ENCODE results near the gene FGGY. TPM values are rescaled to one million over a fixed set of nuclear protein-coding genes. Genes with fewer than 3 reads are reported as not detected.

The FGGY gene
- total and polyA plus RNA-seq, 2 donors (not counting 3 experiments of a cell fraction or from before 2014, with no cell fraction given): 5.6 to 6.4 TPM

DNA sequence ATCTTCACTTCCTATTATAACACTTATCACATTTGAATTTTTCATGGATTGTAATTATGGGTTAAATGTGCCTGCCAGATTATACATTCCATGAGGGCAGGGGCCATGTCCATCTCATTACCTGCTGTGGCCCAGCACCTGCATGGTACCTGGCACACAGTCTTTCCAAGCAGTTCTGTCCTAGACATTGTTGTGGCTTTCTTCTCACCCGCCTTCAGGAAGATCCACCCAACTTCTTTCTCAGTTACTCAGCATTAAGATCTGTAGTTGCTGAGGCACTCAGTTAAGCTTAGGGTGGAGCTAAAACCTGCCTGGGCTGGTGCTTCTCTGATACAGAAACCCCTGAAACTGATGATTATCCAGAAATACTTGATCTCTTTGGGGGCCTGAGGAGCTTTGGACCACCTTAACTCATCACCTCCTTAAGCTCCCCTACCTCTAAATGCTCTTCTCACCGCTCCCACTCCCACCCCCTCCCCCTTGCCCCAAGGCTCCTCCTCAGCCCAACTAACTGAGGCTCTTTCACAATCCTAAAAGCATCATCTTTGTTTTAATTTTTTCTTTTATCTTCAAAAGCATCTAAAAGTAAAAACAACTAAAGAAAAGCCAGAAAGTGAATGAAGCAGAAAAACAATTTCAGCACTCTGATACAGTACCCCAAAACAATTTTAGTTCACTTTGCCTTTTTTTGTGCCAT lies 190.6 kb downstream of the FGGY start:
- FAIRE-seq: no peak
- Histone ChIP-seq H3K36me3 (ENCODE audit: control insufficient read depth in 2 of 2, extremely low read depth in 1 of 2, insufficient read depth in 2 of 2, low read length in 2 of 2) (no peaks in the 10 kb centered on the region), H3K9me1 (replicated peaks; ENCODE audit: control insufficient read depth, extremely low read depth, insufficient read depth, low read length) (no peaks in the 10 kb centered on the region), H3K9ac (replicated peaks; ENCODE audit: extremely low read depth, insufficient read depth, low read length) (no peak overlapping the region), H3K27ac (ENCODE audit: insufficient read depth, low read depth, low read length) (no peak overlapping the region), H3K9me3 (replicated peaks; ENCODE audit: control insufficient read depth, insufficient read depth, low read length) (no peaks in the 10 kb centered on the region), H3K4me1 (ENCODE audit: control insufficient read depth, extremely low read depth, insufficient read depth, low read length) (peaks cover 19% of the 10 kb centered on the region), H2AFZ (ENCODE audit: low read depth, low read length) (no peak overlapping the region), H4K20me1 (replicated peaks; ENCODE audit: control insufficient read depth, extremely low read depth, insufficient read depth, low read length) (no peaks in the 10 kb centered on the region), H3K27me3 (ENCODE audit: control insufficient read depth in 2 of 2, insufficient read depth in 2 of 2, low read length in 2 of 2) (no peaks in the 10 kb centered on the region), H3K4me3 (replicated peaks in 1 of 3; ENCODE audit: insufficient read depth in 1 of 3, low read depth in 1 of 3, low read length in 3 of 3) (no peak overlapping the region), H3K4me2 (ENCODE audit: insufficient read depth, low read length) (no peak overlapping the region), H3K79me2 (ENCODE audit: control insufficient read depth, insufficient read depth, low read length) (no peaks in the 10 kb centered on the region)
- ChIA-PET POLR2A (no interaction called here), CTCF (no interaction called here)
- dilution Hi-C loops (cut with MboI; ENCODE audit: extremely low pct_ligation_motif_present, low sequenced_read_pairs) (no loop called here), intact Hi-C loops (cut with micrococcal nuclease) (loop anchor here (10.0 kb wide), 1 partner anchor 333 kb away; no protein-coding TSS in a partner anchor)
- TF ChIP-seq FOS (IDR thresholded peaks at IDR 0.05; ENCODE audit: borderline replicate concordance, insufficient read depth, low read length): no peak
- TF ChIP-seq, protein P1, sequence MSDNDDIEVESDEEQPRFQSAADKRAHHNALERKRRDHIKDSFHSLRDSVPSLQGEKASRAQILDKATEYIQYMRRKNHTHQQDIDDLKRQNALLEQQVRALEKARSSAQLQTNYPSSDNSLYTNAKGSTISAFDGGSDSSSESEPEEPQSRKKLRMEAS (IDR thresholded peaks at IDR 0.05; ENCODE audit: insufficient read depth, insufficient read length): no peak
- no peak for TF ChIP-seq CTCF (IDR thresholded peaks at IDR 0.05; ENCODE audit: extremely low read depth in 1 of 2, insufficient read depth in 1 of 2, low read depth in 1 of 2, low read length in 2 of 2)
- TF ChIP-seq POLR2A (IDR thresholded peaks at IDR 0.05; ENCODE audit: low read depth, low read length): no peak
- TF ChIP-seq GATA2 (IDR thresholded peaks at IDR 0.05; ENCODE audit: insufficient read depth, insufficient read length, low read depth, low read length): no peak
- no peak for TF ChIP-seq POLR2AphosphoS5 (IDR thresholded peaks at IDR 0.05; ENCODE audit: insufficient read depth, low read depth, low read length)
- TF ChIP-seq EZH2 (IDR thresholded peaks at IDR 0.05; ENCODE audit: borderline replicate concordance, low read depth, low read length, severe bottlenecking): no peak
- no peak for TF ChIP-seq MYC (IDR thresholded peaks at IDR 0.05; ENCODE audit: low read depth, low read length)
- no peak for DNase-seq (ENCODE audit: low read depth, low spot score)
- BruUV-seq (replicated peaks): no TSS peak

Data from endothelial cell of umbilical vein (primary cell).